K562 (cell line): ENCODE data around the gene TCF12. TPM values are rescaled to one million over a fixed set of nuclear protein-coding genes. Genes with fewer than 3 reads are reported as not detected.

Experiments
- ATAC-seq: fragments of 200-7000 bp; cut with Tn5 transposase; 3 replicates; pipeline ENCODE4 v1.9.1; 2020; ENCODE audit warnings: moderate library complexity
- BruUV-seq: library from RNA; stranded (reverse); fragments of 400-500 nt; replicated peaks from 2 replicates; lab custom pipeline; 2021; lab: Mats Ljungman, UMichigan
- CTCF ChIA-PET: fragments of 300-600 bp; formaldehyde crosslinking; extraction: SDS; loops from one replicate; lab custom pipeline; 2021; ENCODE audit warnings: low intra/inter-chr PET ratio; lab: Yijun Ruan, JAX
- POLR2A ChIA-PET: fragments of 300-600, 350-650 bp; sonication (Branson Sonifier 250); formaldehyde crosslinking; extraction: SDS; loops from one replicate; lab custom pipeline; 2021; ENCODE audit warnings: antibody characterized with exemption, inconsistent platforms; lab: Yijun Ruan, JAX
- DNase-seq, 4 experiments: peaks; one replicate each; pipeline versions ENCODE4 v3.0.0 to v3.0.0-alpha.2; 2011 to 2018; ENCODE audit warnings: low spot score in 3 of 4, mixed read lengths in 3 of 4; ENCODE audit errors: extremely low read depth in 1 of 4
- FAIRE-seq: peaks from 2 replicates; lab custom pipeline; 2011; peaks lifted over from hg19 to GRCh38; lab: Jason Lieb, UNC
- H2AFZ ChIP-seq: 2 replicates; pipeline ENCODE4 v1.6.0; 2011; ENCODE audit warnings: low read depth, low read length, control low read depth, inconsistent platforms
- H3K27ac ChIP-seq: fragments of 200-600 bp; 3 replicates; pipeline ENCODE4 v1.8.0; 2011; ENCODE audit warnings: low read depth, mild to moderate bottlenecking, control low read depth, inconsistent platforms, low read length, moderate library complexity, mixed read lengths; ENCODE audit errors: extremely low read depth
- H3K27me3 ChIP-seq, 2 experiments: fragments of 300-600 bp in 1 of 2; 2 replicates in 1 of 2; 3 replicates in 1 of 2; pipeline versions ENCODE4 v1.6.0 to v1.8.0; 2011; ENCODE audit warnings: inconsistent platforms in 2 of 2, low read length in 2 of 2, mild to moderate bottlenecking in 1 of 2, mixed read lengths in 1 of 2, moderate library complexity in 1 of 2; ENCODE audit not compliant: control insufficient read depth in 2 of 2, insufficient read depth in 2 of 2
- H3K36me3 ChIP-seq: fragments of 300-600 bp; 3 replicates; pipeline ENCODE4 v1.8.0; 2011; ENCODE audit warnings: mild to moderate bottlenecking, low read length, inconsistent platforms; ENCODE audit not compliant: control insufficient read depth, insufficient read depth
- H3K4me1 ChIP-seq, 2 experiments: fragments of 200-600 bp in 1 of 2; replicated peaks in 1 of 2; 2 replicates in 1 of 2; 3 replicates in 1 of 2; pipeline versions ENCODE4 v1.5.1 to v1.8.0; 2011; ENCODE audit warnings: inconsistent platforms in 2 of 2, low read length in 2 of 2, mild to moderate bottlenecking in 1 of 2, mixed read lengths in 1 of 2, moderate library complexity in 1 of 2; ENCODE audit not compliant: control insufficient read depth in 2 of 2, insufficient read depth in 2 of 2
- H3K4me2 ChIP-seq: 2 replicates; pipeline ENCODE4 v1.6.1; 2011; ENCODE audit warnings: low read length, control low read depth, inconsistent platforms, mixed read lengths; ENCODE audit not compliant: insufficient read depth
- H3K4me3 ChIP-seq: fragments of 200-600 bp; sonication (generic), shearing (Covaris generic); 2 replicates; pipeline ENCODE4 v1.5.1; 2016; ENCODE audit warnings: control low read depth, inconsistent platforms
- H3K79me2 ChIP-seq: fragments of 200-600 bp; 3 replicates; pipeline ENCODE4 v1.8.0; 2011; ENCODE audit warnings: low read length, inconsistent platforms; ENCODE audit not compliant: control insufficient read depth, insufficient read depth
- H3K9ac ChIP-seq, 2 experiments: 2 replicates each; pipeline versions ENCODE4 v1.6.0 to v1.6.1; 2011; ENCODE audit warnings: low read depth in 2 of 2, low read length in 2 of 2, control low read depth in 1 of 2, inconsistent platforms in 1 of 2, mild to moderate bottlenecking in 1 of 2, mixed read lengths in 1 of 2; ENCODE audit not compliant: insufficient read depth in 1 of 2
- H3K9me1 ChIP-seq: one replicate; pipeline ENCODE4 v1.6.0; 2011; ENCODE audit warnings: inconsistent platforms, mild to moderate bottlenecking, low read length, moderate library complexity; ENCODE audit not compliant: control insufficient read depth, insufficient read depth
- H3K9me3 ChIP-seq: replicated peaks from 2 replicates; pipeline ENCODE4 v1.5.1; 2011; ENCODE audit warnings: low read depth, low read length, inconsistent platforms; ENCODE audit not compliant: control insufficient read depth, insufficient read depth
- H4K20me1 ChIP-seq: replicated peaks from 2 replicates; pipeline ENCODE4 v1.6.1; 2011; ENCODE audit warnings: low read length, inconsistent platforms, mixed read lengths; ENCODE audit not compliant: control insufficient read depth, insufficient read depth
- ASH1L ChIP-seq: fragments of 450-650 bp; IDR thresholded peaks from 2 replicates; pipeline ENCODE4 v1.6.1; 2018; ENCODE audit warnings: borderline replicate concordance, mild to moderate bottlenecking, low read depth; ENCODE audit not compliant: partially characterized antibody
- ATF7 ChIP-seq: fragments of 450-650 bp; IDR thresholded peaks from 2 replicates; pipeline ENCODE4 v1.7.1; 2014; ENCODE audit warnings: mild to moderate bottlenecking, moderate library complexity
- CEBPB ChIP-seq: fragments of 450-650 bp; IDR thresholded peaks from 2 replicates; pipeline ENCODE4 v1.6.1; 2016; ENCODE audit warnings: missing genetic modification characterization, missing compliant biosample characterization
- CEBPG ChIP-seq, 3 experiments: fragments of 200-800 bp in 1 of 3; sonication (Bioruptor generic) in 1 of 3; sonication (generic) in 1 of 3; formaldehyde crosslinking in 1 of 3; IDR thresholded peaks in 2 of 3; conservative IDR thresholded peaks in 1 of 3; 2 replicates each; pipeline versions ENCODE4 v1.6.1 to v1.8.0; 2016 to 2022; ENCODE audit warnings: missing compliant biosample characterization in 2 of 3, missing genetic modification characterization in 2 of 3, mild to moderate bottlenecking in 1 of 3, missing genetic modification reagents in 1 of 3
- FOXA1 ChIP-seq: fragments of 450-650 bp; IDR thresholded peaks from 2 replicates; pipeline ENCODE4 v1.6.1; 2016; ENCODE audit warnings: mild to moderate bottlenecking, borderline replicate concordance
- NR2C2 ChIP-seq, 2 experiments: fragments of 200-800 bp in 1 of 2; sonication (Bioruptor generic) in 1 of 2; sonication (generic) in 1 of 2; formaldehyde crosslinking in 1 of 2; IDR thresholded peaks; 2 replicates each; pipeline versions ENCODE4 v1.6.1 to v1.8.0; 2016 to 2022; ENCODE audit warnings: mild to moderate bottlenecking in 1 of 2, missing compliant biosample characterization in 1 of 2, missing genetic modification characterization in 1 of 2, missing genetic modification reagents in 1 of 2
- PTTG1 ChIP-seq: fragments of 450-650 bp; IDR thresholded peaks from 2 replicates; pipeline ENCODE4 v1.6.1; 2016; ENCODE audit warnings: low read depth, mild to moderate bottlenecking, missing genetic modification characterization, missing compliant biosample characterization
- ZFP1 ChIP-seq: fragments of 450-650 bp; formaldehyde crosslinking; IDR thresholded peaks from 2 replicates; pipeline ENCODE4 v1.4.0; 2020; ENCODE audit warnings: mild to moderate bottlenecking, mixed read lengths
- ZNF124 ChIP-seq: sonication (generic); formaldehyde crosslinking; IDR thresholded peaks from 2 replicates; pipeline ENCODE4 v1.8.1; 2022; ENCODE audit warnings: missing genetic modification reagents
- ZNF644 ChIP-seq: fragments of 200-800 bp; sonication (Bioruptor generic); IDR thresholded peaks from 2 replicates; pipeline ENCODE4 v1.6.1; 2016; ENCODE audit warnings: low read depth, missing genetic modification characterization, missing compliant biosample characterization
- WGBS: fragments of 100-300 bp; shearing (Covaris generic); methylation state at CpG from one replicate; pipeline ENCODE4 v1.1.6; 2016; ENCODE audit warnings: low coverage, mixed read lengths; ENCODE audit not compliant: insufficient coverage; ENCODE audit errors: missing lambda C conversion rate; 5-methylcytosine and 5-hydroxymethylcytosine counted together
- in situ Hi-C: fragments of 300-500 bp; cut with MboI; formaldehyde crosslinking; loops from 4 replicates; pipeline ENCODE4 v1.15.0; 2018; ENCODE audit warnings: inconsistent platforms, mixed read lengths
- intact Hi-C: fragments of 100-400 bp; cut with micrococcal nuclease; formaldehyde crosslinking; loops from 2 replicates; pipeline ENCODE4 v1.14.2; 2022
- polyA plus RNA-seq, 8 experiments: library from polyadenylated mRNA; depleted of rRNA in 4 of 8; stranded (reverse) in 5 of 8; unstranded in 3 of 8; fragments of >200 nt; fragmentation: Nextera tagmentation in 2 of 8; fragmentation: Illumina TruSeq in 1 of 8; extraction: Ambion mirVana in 2 of 8; extraction: Trizol in 1 of 8; gene quantifications; 2 replicates each; pipeline versions ENCODE4 v1.2.1 to v1.2.3, GENCODE V29; 2011 to 2014; ENCODE audit warnings: inconsistent platforms in 1 of 8, missing spikeins in 1 of 8
- total RNA-seq, 7 experiments: library from RNA; depleted of rRNA in 6 of 7; stranded (reverse); fragments of >200 nt in 6 of 7; fragmentation: Illumina TruSeq in 2 of 7; extraction: Trizol in 2 of 7; gene quantifications; 2 replicates each; pipeline versions ENCODE4 v1.2.1 to v1.2.3, GENCODE V29; 2011 to 2021; ENCODE audit warnings: low replicate concordance in 1 of 7
- TF ChIP-seq, protein P1 (sequence below): fragments of 450-650 bp; IDR thresholded peaks from 2 replicates; pipeline ENCODE4 v1.6.1; 2018; ENCODE audit not compliant: partially characterized antibody

The TCF12 gene
- total and polyA plus RNA-seq, 9 of the 15 experiments (the other 6 are each of a cell fraction or from before 2014, with no cell fraction given) = 10.5 to 132 (median 52.9) TPM

DNA sequence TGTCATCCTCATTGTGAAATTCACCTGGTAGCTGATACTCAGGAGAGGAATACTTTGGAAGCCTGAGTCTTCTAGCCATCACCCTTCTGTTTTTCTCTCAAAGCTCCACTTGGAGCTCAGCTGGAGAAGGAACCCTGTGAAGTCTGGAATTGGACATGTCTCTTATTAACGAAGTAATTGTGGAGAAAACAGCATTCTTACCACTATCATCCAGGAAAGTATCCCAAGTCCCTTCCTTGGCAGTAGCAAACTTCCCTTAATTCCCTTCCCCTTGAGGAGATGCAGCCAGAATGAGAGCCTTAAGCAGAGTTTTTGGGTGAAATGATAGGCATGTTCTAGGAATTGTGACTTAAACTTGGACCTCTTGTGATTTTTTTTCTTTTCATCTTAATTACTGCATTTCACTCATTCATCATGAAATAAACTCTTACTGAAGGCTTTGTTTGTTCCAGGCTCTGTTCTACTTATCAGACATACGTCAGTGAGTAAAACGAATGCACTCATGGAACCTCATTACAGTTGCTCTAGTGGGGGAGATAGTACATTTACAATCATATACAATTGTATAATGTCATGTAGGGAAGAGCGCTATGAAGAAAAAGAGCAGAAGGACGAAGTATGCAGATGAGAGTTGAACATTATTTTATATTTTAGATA lies 30.5 kb upstream of the TCF12 start:
- Histone ChIP-seq H3K9me3 (no peaks in the 10 kb centered on the region), H3K36me3 (no peaks in the 10 kb centered on the region), H3K4me1 (peaks cover 8 to 37% of the 10 kb centered on the region in 2 experiments), H2AFZ (peak overlapping the region; percentile 98), H4K20me1 (no peaks in the 10 kb centered on the region), H3K79me2 (peaks cover 5% of the 10 kb centered on the region; the same call in 1 of the 3 replicates), H3K9ac (peak overlapping the region; percentile 77 to 97), H3K4me3 (peak overlapping the region; percentile 70), H3K9me1 (no peaks in the 10 kb centered on the region), H3K4me2 (peak overlapping the region; percentile 89), H3K27ac (peak overlapping the region; percentile 91), H3K27me3 (no peaks in the 10 kb centered on the region)
- ATAC-seq (no peak), DNase-seq (peak in 1 of 4 experiments; percentile 20), FAIRE-seq (no peak)
- ChIA-PET POLR2A (interaction anchor here (0.6 to 1.0 kb wide), 2 partner anchors 11 to 413 kb away, joined by 3 to 5 read pairs; no protein-coding TSS in a partner anchor), CTCF (no interaction called here)
- 28% methylated on average over 5 of the region's 5 CpGs for WGBS
- in situ Hi-C loops (no loop called here), intact Hi-C loops (loop anchor here (1.0 to 5.0 kb wide), 2 partner anchors 30 to 334 kb away; partner anchors contain the start of gene TCF12)
- BruUV-seq = no TSS peak
- TF ChIP-seq CEBPB = 0 out of 2 replicates have a peak, but pooled peaks have one; percentile 5
- 0 out of 2 replicates have a peak, but pooled peaks have one; percentile 14 for TF ChIP-seq ZNF644 (tag)
- TF ChIP-seq FOXA1 = no peak
- 0 out of 2 replicates have a peak, but pooled peaks have one; percentile 33 for TF ChIP-seq CEBPG (CRISPR knock-in tag; IDR thresholded peaks at IDR 0.05)
- TF ChIP-seq CEBPG (tag; conservative IDR thresholded peaks at IDR 0.05 in 1 of 2, IDR thresholded peaks at IDR 0.05 in 1 of 2) = no peak
- TF ChIP-seq ZFP1 (CRISPR knock-in tag) = 0 out of 2 replicates have a peak, but pooled peaks have one; percentile 29
- TF ChIP-seq NR2C2 (CRISPR knock-in tag; IDR thresholded peaks at IDR 0.05) = no peak; the same call in 1 of the 2 replicates
- peak; percentile 91 for TF ChIP-seq NR2C2 (tag; IDR thresholded peaks at IDR 0.05)
- no peak for TF ChIP-seq ZNF124 (CRISPR knock-in tag)
- TF ChIP-seq, protein P1, sequence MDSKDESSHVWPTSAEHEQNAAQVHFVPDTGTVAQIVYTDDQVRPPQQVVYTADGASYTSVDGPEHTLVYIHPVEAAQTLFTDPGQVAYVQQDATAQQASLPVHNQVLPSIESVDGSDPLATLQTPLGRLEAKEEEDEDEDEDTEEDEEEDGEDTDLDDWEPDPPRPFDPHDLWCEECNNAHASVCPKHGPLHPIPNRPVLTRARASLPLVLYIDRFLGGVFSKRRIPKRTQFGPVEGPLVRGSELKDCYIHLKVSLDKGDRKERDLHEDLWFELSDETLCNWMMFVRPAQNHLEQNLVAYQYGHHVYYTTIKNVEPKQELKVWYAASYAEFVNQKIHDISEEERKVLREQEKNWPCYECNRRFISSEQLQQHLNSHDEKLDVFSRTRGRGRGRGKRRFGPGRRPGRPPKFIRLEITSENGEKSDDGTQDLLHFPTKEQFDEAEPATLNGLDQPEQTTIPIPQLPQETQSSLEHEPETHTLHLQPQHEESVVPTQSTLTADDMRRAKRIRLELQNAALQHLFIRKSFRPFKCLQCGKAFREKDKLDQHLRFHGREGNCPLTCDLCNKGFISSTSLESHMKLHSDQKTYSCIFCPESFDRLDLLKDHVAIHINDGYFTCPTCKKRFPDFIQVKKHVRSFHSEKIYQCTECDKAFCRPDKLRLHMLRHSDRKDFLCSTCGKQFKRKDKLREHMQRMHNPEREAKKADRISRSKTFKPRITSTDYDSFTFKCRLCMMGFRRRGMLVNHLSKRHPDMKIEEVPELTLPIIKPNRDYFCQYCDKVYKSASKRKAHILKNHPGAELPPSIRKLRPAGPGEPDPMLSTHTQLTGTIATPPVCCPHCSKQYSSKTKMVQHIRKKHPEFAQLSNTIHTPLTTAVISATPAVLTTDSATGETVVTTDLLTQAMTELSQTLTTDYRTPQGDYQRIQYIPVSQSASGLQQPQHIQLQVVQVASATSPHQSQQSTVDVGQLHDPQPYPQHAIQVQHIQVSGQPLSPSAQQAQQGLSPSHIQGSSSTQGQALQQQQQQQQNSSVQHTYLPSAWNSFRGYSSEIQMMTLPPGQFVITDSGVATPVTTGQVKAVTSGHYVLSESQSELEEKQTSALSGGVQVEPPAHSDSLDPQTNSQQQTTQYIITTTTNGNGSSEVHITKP = peak; percentile 2
- no peak for TF ChIP-seq PTTG1
- TF ChIP-seq ASH1L = no peak
- no peak for TF ChIP-seq ATF7
